Neural progenitor cell (in vitro differentiated cells): Measurements from ENCODE around the gene NUP62. TPM values are rescaled to one million over a fixed set of nuclear protein-coding genes. Genes with fewer than 3 reads are reported as not detected.
A peak's percentile ranks its signal among the peaks of the same experiment; 100 is the strongest.
"Not testable (repeated sequence)": the region's sequence is repeated elsewhere in the genome, so short reads cannot be mapped to it uniquely, and the experiment has no call there.

Experiments
- DNase-seq: peaks from one replicate; pipeline ENCODE4 v3.0.0-alpha.2; 2016; ENCODE audit warnings: low spot score
- H2AFZ ChIP-seq: fragments of 200-600 bp; sonication (generic); replicated peaks from 2 replicates; pipeline ENCODE4 v1.6.1; 2016; ENCODE audit warnings: antibody characterized with exemption
- H3F3A ChIP-seq: fragments of 200-600 bp; sonication (generic); 2 replicates; pipeline ENCODE4 v1.6.1; 2016; ENCODE audit warnings: antibody characterized with exemption, low read depth
- H3K27ac ChIP-seq: fragments of 200-600 bp; sonication (generic); 2 replicates; pipeline ENCODE4 v1.5.1; 2016; ENCODE audit warnings: mild to moderate bottlenecking
- H3K27me3 ChIP-seq: fragments of 200-600 bp; sonication (generic); 2 replicates; pipeline ENCODE4 v1.6.1; 2016; ENCODE audit warnings: mild to moderate bottlenecking, moderate library complexity
- H3K36me3 ChIP-seq: fragments of 200-600 bp; sonication (generic); 2 replicates; pipeline ENCODE4 v1.5.1; 2016
- H3K4me1 ChIP-seq: fragments of 200-600 bp; sonication (generic); 2 replicates; pipeline ENCODE4 v1.6.1; 2016; ENCODE audit warnings: mixed run types
- H3K4me2 ChIP-seq: fragments of 200-600 bp; sonication (generic); 2 replicates; pipeline ENCODE4 v1.6.1; 2016
- H3K4me3 ChIP-seq: fragments of 200-600 bp; sonication (generic); 2 replicates; pipeline ENCODE4 v1.5.1; 2016
- H3K79me2 ChIP-seq: fragments of 200-600 bp; sonication (generic); 2 replicates; pipeline ENCODE4 v1.6.1; 2016; ENCODE audit warnings: low read depth
- H3K9ac ChIP-seq: fragments of 200-600 bp; sonication (generic); 2 replicates; pipeline ENCODE4 v1.6.1; 2016
- H3K9me3 ChIP-seq: fragments of 200-600 bp; sonication (generic); 2 replicates; pipeline ENCODE4 v1.5.1; 2016; ENCODE audit warnings: low read depth
- H4K20me1 ChIP-seq: fragments of 200-600 bp; sonication (generic); 2 replicates; pipeline ENCODE4 v1.6.1; 2016; ENCODE audit warnings: low read depth
- H3K27ac Mint-ChIP-seq: 3 replicates; pipeline ENCODE4 v1.8.0; 2021; ENCODE audit warnings: mixed read lengths
- H3K27me3 Mint-ChIP-seq: 2 replicates; pipeline ENCODE4 v1.8.0; 2022; ENCODE audit warnings: low read depth, mild to moderate bottlenecking, inconsistent platforms, moderate library complexity, mixed read lengths; ENCODE audit not compliant: insufficient read depth
- H3K36me3 Mint-ChIP-seq: 3 replicates; pipeline ENCODE4 v1.8.0; 2021; ENCODE audit warnings: mixed read lengths
- H3K4me1 Mint-ChIP-seq: 3 replicates; pipeline ENCODE4 v1.8.0; 2021; ENCODE audit warnings: mixed read lengths
- H3K4me3 Mint-ChIP-seq: 3 replicates; pipeline ENCODE4 v1.8.0; 2021; ENCODE audit warnings: mild to moderate bottlenecking, moderate library complexity, mixed read lengths
- H3K9me3 Mint-ChIP-seq: 3 replicates; pipeline ENCODE4 v1.8.0; 2020; ENCODE audit warnings: mixed read lengths
- CTCF ChIP-seq: fragments of 200-600 bp; sonication (generic); IDR thresholded peaks from 2 replicates; pipeline ENCODE4 v1.5.1; 2017; ENCODE audit warnings: antibody characterized with exemption, mild to moderate bottlenecking
- EZH2 ChIP-seq: fragments of 200-600 bp; sonication (generic); IDR thresholded peaks from 2 replicates; pipeline ENCODE4 v1.6.1; 2017; ENCODE audit warnings: antibody characterized with exemption, mild to moderate bottlenecking, moderate library complexity
- EZH2phosphoT487 ChIP-seq: fragments of 200-600 bp; sonication (generic); IDR thresholded peaks from 2 replicates; pipeline ENCODE4 v1.6.1; 2017; ENCODE audit warnings: antibody characterized with exemption
- total RNA-seq: library from RNA; depleted of rRNA; stranded (reverse); fragments of >200 nt; gene quantifications from 2 replicates; pipeline ENCODE4 v1.2.3, GENCODE V29; 2015; ENCODE audit warnings: low replicate concordance

Gene NUP62
- total RNA-seq, 1 donor from 2014 or later = 48.2 TPM

DNA sequence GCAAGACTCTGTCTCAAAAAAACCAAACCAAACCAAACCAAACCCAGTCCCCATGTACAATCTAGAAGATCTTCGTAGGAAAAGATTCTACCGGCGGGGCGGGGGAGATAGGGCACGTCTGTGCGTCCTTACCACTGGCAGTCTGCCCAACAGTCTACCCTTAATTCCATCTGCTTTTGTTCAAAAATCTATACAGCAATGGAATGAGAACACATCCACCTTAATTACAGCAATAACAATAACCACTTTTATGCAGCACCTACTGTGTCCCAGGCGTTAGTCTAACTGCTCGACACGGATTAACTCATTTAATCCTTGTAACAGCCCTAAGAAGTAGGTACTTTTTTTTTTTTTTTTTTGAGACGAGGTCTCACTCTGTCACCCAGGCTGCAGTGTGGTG lies 2.8 kb downstream of the NUP62 start:
- H4K20me1 ChIP-seq = peaks cover 61% of the 10 kb centered on the region
- peaks cover 41% of the 10 kb centered on the region for H3K4me1 Mint-ChIP-seq

DNA sequence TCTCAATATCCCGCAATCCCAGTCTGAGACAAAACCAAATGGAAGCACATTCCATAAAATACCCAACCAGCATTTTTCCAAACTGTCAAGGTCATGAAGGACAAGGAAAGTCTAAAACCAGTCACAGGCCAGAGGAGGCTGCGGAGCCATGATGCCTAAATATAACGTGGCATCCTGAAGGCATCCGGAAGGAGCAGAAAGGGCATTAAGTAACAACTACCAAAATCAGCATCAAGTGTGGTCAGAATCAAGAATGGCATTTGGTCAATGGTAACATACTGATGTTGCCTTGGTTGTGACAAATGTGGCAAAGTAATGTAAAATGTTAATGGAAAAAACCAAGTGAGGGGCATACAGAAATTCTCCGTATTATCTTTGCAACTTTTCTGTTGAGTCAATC lies 3.8 kb downstream of the NUP62 start:
- H3K9ac ChIP-seq = no peak overlapping the region
- H3K36me3 Mint-ChIP-seq = peaks cover 21% of the 10 kb centered on the region
- peaks cover 44% of the 10 kb centered on the region for H3K4me1 Mint-ChIP-seq
- H3K27ac Mint-ChIP-seq = no peak overlapping the region
- no peaks in the 10 kb centered on the region for H3K36me3 ChIP-seq
- peaks cover 71% of the 10 kb centered on the region for H4K20me1 ChIP-seq
- peaks cover 19% of the 10 kb centered on the region for H3F3A ChIP-seq
- H3K27me3 ChIP-seq = no peaks in the 10 kb centered on the region
- H3K4me3 Mint-ChIP-seq = no peak overlapping the region
- no peak overlapping the region for H3K4me2 ChIP-seq
- H3K27me3 Mint-ChIP-seq = peaks cover 18% of the 10 kb centered on the region
- TF ChIP-seq EZH2 (no peak), EZH2phosphoT487 (no peak), CTCF (no peak)
- H3K4me1 ChIP-seq = peaks cover 9% of the 10 kb centered on the region
- DNase-seq = no peak
- no peaks in the 10 kb centered on the region for H3K9me3 ChIP-seq
- H3K27ac ChIP-seq = no peak overlapping the region
- no peaks in the 10 kb centered on the region for H3K9me3 Mint-ChIP-seq
- no peak overlapping the region for H2AFZ ChIP-seq
- H3K79me2 ChIP-seq = peaks cover 88% of the 10 kb centered on the region
- H3K4me3 ChIP-seq = no peak overlapping the region

More for the DNA sequence above, 2.8 kb downstream of the NUP62 start:
- Histone ChIP-seq H3K27me3 (no peaks in the 10 kb centered on the region), H3K27ac (no peak overlapping the region), H3K4me1 (peaks cover 9% of the 10 kb centered on the region), H3K79me2 (peaks cover 78% of the 10 kb centered on the region), H3K4me2 (no peak overlapping the region), H3K9ac (no peak overlapping the region), H3K4me3 (no peak overlapping the region), H3K9me3 (no peaks in the 10 kb centered on the region), H2AFZ (no peak overlapping the region), H3F3A (peaks cover 27% of the 10 kb centered on the region), H3K36me3 (no peaks in the 10 kb centered on the region)
- TF ChIP-seq EZH2phosphoT487 = no peak
- TF ChIP-seq CTCF = no peak
- TF ChIP-seq EZH2 = no peak
- Mint-ChIP-seq H3K36me3 (peaks cover 17% of the 10 kb centered on the region), H3K27ac (peak overlapping the region; percentile 37), H3K4me3 (peak overlapping the region; percentile 55), H3K27me3 (peaks cover 18% of the 10 kb centered on the region), H3K9me3 (no peaks in the 10 kb centered on the region)
- no peak for DNase-seq

DNA sequence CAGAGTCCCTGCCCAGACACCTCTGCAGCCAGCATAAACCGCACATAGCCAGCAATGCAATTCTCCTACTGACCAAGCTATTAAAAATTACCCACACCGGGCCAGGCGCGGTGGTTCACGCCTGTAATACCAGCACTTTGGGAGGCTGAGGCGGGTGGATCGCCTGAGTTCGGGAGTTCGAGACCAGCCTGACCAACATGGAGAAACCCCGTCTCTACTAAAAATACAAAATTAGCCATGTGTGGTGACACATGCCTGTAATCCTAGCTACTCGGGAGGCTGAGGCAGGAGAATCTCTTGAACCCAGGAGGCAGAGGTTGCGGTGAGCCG lies 4.5 kb downstream of the NUP62 start:
- H3K27me3 Mint-ChIP-seq = peaks cover 18% of the 10 kb centered on the region
- not testable (repeated sequence) for H3K9ac ChIP-seq, H3K27me3 ChIP-seq, H3K9me3 Mint-ChIP-seq, H3K9me3 ChIP-seq, H3K4me2 ChIP-seq, H3K4me1 ChIP-seq, H3K4me3 Mint-ChIP-seq, H3K27ac Mint-ChIP-seq, DNase-seq, H3K4me3 ChIP-seq, H3K36me3 ChIP-seq, H3K27ac ChIP-seq, H2AFZ ChIP-seq
- H3F3A ChIP-seq = peaks cover 15% of the 10 kb centered on the region
- H3K4me1 Mint-ChIP-seq = peaks cover 39% of the 10 kb centered on the region
- H3K36me3 Mint-ChIP-seq = peaks cover 24% of the 10 kb centered on the region
- peaks cover 78% of the 10 kb centered on the region for H4K20me1 ChIP-seq
- H3K79me2 ChIP-seq = peaks cover 94% of the 10 kb centered on the region

DNA sequence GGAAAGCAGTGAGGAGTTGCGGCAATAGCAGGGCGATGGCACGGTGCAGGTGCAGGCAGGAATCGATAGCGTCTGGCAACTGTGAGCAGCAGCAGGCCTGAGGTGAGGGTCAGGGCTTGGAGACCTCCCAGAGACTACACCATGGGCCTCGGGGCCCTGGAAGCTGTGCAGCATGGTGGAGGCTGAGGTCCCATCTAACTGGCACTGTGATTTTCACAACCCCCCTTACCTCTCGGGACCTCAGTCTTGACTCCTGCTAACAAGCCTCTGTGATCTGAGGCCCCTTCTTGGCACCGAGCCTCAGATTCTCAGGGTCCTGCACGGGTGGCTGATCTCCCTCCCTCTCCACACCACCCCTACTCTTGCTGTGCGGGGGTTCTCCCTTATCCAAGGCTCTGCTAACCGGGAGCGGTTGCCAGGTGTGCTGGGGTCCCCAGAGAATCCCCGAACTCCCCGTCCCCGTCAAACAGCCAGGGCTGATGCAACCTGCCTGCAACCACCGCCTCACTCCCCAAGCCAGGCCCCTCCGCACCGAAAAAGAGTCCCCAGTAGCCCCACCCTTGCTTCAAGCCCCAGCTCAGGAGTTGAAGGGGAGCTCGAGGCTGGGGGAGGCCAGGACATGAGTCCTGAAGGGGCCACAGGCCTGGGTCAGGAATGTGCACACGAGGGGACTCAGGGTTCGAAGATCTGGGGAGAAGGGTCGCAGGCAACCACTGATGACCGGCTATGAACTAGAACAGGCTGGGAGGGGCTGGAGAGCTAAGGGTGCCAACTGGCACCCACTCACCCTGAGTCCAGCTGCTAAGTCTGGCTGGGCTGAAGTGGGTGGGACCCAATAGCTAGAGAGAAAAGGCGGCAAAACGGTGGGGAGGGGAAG lies 5.1 kb downstream of the NUP62 start:
- peaks cover 26% of the 10 kb centered on the region for H3K36me3 Mint-ChIP-seq
- Histone ChIP-seq H3K79me2 (peaks cover 100% of the 10 kb centered on the region), H3K27ac (no peak overlapping the region), H2AFZ (no peak overlapping the region), H3K9ac (no peak overlapping the region), H3K36me3 (no peaks in the 10 kb centered on the region), H3K9me3 (no peaks in the 10 kb centered on the region), H3K4me3 (no peak overlapping the region), H3F3A (peaks cover 9% of the 10 kb centered on the region), H3K4me1 (peaks cover 9% of the 10 kb centered on the region), H3K4me2 (no peak overlapping the region), H4K20me1 (peaks cover 83% of the 10 kb centered on the region), H3K27me3 (no peaks in the 10 kb centered on the region)
- no peaks in the 10 kb centered on the region for H3K9me3 Mint-ChIP-seq
- H3K4me3 Mint-ChIP-seq = no peak overlapping the region
- TF ChIP-seq CTCF = no peak
- TF ChIP-seq EZH2phosphoT487 = no peak
- TF ChIP-seq EZH2 = no peak
- no peak for DNase-seq
- H3K27me3 Mint-ChIP-seq = peaks cover 12% of the 10 kb centered on the region
- H3K27ac Mint-ChIP-seq = peak overlapping the region; percentile 37
- H3K4me1 Mint-ChIP-seq = peaks cover 39% of the 10 kb centered on the region
